ENCODE results near the gene MUC13.

- TF ChIP-seq CTCF (IDR thresholded peaks at IDR 0.05), result no peak
- TF ChIP-seq POLR2AphosphoS5 (IDR thresholded peaks at IDR 0.05), result no peak
- no peak for TF ChIP-seq EP300 (IDR thresholded peaks at IDR 0.05; ENCODE audit: low read depth)
- no peak for TF ChIP-seq POLR2A (IDR thresholded peaks at IDR 0.05)
Measured at GRCh38 chr3:124965413-124965812, 30.9 kb upstream of the MUC13 start.

Measured in transverse colon (tissue), 4 donors.